ENCODE data around the gene PDGFRB.

PDGFRB gene

DNA sequence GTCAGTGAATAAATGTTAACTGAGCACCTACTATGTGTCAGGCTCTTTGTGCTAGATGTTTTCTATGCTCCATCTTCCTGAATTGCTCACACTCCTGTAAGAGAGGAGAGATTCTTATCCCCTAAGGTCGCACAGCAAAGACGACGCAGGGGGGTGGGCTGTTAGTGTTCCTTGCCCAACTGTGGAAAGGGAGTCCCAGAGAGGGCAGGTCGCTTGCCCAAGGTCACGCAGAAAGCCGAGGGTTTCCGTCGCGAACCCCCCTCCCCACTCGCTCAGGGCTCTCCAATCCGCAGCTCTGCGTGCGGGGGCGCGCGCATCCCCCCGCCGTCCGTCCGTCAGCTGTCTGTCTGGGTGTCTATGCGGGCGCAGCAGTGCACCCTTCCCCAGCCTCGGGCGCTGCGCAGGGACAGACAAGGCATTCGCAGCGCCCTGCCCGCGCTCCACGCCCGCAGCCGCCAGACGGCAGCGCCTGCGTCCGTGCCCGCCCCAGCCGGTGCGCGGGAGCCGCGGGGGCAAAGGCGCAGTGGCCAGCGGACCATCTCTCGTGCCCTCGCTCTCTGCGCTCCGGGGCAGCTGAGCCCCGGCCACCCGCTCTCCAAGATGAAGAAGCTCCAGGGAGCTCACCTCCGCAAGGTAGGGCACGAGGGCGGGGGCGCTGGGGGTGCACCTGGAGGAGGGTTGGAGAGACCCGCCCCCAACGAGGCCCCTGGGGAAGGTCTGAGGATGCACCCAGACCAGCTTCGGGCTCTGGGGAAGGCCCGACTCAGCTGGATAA is 34.3 kb upstream of the PDGFRB start, which contains the start of gene SLC6A7:
SLC6A7 (plus strand) TSS at position 335 of the 775 bp plus-strand sequence; CDS start at position 601, 266 bp downstream.
- Histone ChIP-seq H3K27me3 (ENCODE audit: control insufficient read depth, insufficient read depth, low read length) (peaks cover 9% of the 10 kb centered on the region), H3K4me1 (ENCODE audit: control insufficient read depth, insufficient read depth, low read length) (no peaks in the 10 kb centered on the region), H3K4me3 (ENCODE audit: low read length) (no peak within 1 kb of the TSS), H3K36me3 (ENCODE audit: control insufficient read depth, insufficient read depth, low read length) (no peaks in the 10 kb centered on the region), H3K9ac (ENCODE audit: low read length) (no peak within 1 kb of the TSS), H3K27ac (ENCODE audit: low read depth, low read length) (no peak within 1 kb of the TSS)

DNA sequence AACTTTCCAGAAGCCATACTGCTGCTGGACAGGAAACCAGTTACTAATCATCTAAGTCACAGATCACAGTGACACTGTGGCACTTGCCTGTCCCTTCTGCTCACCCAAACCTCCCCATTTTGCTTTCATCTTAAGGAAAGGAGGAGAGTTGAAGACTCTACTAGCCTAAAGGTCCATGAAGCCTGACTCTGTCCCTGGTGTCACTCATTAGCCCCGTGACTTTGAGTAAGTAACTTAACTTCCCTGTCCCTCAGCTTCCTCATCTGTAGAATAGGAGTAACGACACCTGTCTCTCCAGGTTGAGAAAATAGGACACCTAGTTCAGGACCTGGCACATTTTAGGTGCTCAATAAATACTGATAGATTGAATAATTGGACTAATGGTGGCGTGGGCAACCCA is 33.7 kb upstream of the PDGFRB start:
- Histone ChIP-seq H3K4me1 (ENCODE audit: control insufficient read depth, insufficient read depth, low read length) (no peaks in the 10 kb centered on the region), H3K27ac (ENCODE audit: low read depth, low read length) (no peak overlapping the region), H3K27me3 (ENCODE audit: control insufficient read depth, insufficient read depth, low read length) (peaks cover 9% of the 10 kb centered on the region), H3K4me3 (ENCODE audit: low read length) (no peak overlapping the region), H3K9ac (ENCODE audit: low read length) (no peak overlapping the region), H3K36me3 (ENCODE audit: control insufficient read depth, insufficient read depth, low read length) (no peaks in the 10 kb centered on the region)

DNA sequence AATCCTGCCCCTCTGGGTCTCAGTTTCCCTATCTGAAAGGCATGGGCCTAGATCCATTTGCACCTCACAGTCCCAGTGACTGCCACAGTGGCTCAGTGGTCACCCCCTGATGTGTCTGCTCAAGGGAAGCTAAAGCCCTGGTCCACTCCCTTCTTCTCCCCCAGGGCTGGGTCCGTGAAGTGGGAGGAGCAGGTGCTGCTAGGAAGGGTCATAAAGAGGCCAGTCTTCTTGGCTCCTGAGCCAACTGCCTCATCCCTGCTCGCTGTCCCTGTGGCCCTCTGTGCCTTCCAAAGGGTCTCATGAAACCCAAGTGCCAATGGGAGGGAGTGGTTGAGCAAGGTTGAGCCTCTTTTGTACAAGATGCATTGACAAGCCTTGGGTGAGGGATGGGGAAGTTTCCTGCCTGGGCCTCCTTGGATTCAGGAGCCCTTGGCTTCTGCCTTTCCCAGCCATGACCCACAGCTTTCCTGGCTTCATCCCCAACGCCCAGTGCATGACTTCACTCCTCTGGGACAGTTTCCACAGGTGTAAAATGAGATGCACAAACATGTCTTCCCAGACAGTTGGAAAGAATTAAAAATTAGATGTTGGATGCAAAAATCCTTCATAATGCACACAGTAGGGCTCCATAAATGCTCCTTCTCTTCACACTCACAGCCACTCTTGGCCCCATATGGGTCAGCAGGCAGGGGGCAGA is 32.6 kb upstream of the PDGFRB start:
- Histone ChIP-seq H3K27me3 (ENCODE audit: control insufficient read depth, insufficient read depth, low read length) (peaks cover 9% of the 10 kb centered on the region), H3K36me3 (ENCODE audit: control insufficient read depth, insufficient read depth, low read length) (no peaks in the 10 kb centered on the region), H3K4me1 (ENCODE audit: control insufficient read depth, insufficient read depth, low read length) (no peaks in the 10 kb centered on the region), H3K4me3 (ENCODE audit: low read length) (no peak overlapping the region), H3K27ac (ENCODE audit: low read depth, low read length) (no peak overlapping the region), H3K9ac (ENCODE audit: low read length) (no peak overlapping the region)

DNA sequence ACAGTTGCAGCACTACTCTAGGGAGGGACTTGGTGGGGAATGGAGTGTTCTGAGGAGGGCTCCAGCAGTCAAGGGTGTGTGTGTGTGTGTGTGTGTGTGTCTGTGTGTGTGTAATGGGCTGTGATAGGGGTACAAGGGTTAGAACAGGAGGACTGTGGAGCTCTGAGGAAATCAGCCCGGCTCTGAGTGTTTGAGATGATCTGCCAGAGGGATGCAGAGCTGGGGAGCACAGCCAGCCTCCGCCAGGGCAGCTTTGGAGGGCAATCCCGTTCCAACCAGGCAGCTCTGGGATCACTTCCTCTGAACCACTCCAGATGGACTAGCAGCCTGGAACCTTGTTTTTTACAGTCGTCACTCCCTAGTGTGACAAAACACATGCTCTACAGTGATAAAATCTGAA is 31.3 kb upstream of the PDGFRB start:
- peaks cover 9% of the 10 kb centered on the region for H3K27me3 ChIP-seq (ENCODE audit: control insufficient read depth, insufficient read depth, low read length)
- no peaks in the 10 kb centered on the region for H3K36me3 ChIP-seq (ENCODE audit: control insufficient read depth, insufficient read depth, low read length)
- H3K4me3 ChIP-seq (ENCODE audit: low read length), result no peak overlapping the region
- no peak overlapping the region for H3K9ac ChIP-seq (ENCODE audit: low read length)
- no peak overlapping the region for H3K27ac ChIP-seq (ENCODE audit: low read depth, low read length)
- H3K4me1 ChIP-seq (ENCODE audit: control insufficient read depth, insufficient read depth, low read length), result no peaks in the 10 kb centered on the region

DNA sequence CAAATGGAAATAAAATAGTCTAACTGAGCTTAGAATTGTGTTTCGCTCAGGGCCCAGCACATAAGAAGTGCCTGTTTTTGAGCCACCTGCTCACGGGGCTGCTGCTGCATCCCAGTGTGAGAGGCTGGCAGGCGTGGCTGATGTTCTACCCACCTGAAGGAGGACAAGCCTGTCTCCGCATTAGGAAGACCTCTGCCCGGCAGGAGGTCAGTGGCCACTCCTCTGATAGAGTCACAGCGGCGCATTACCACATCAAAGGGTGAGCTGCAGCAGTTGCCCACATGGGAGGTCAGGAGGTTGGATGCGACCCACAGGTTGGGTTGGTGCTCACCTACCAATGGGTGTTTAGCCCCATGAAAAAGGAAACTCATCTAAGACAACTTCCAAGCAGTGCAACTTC is 30.5 kb upstream of the PDGFRB start:
- no peaks in the 10 kb centered on the region for H3K4me1 ChIP-seq (ENCODE audit: control insufficient read depth, insufficient read depth, low read length)
- H3K27ac ChIP-seq (ENCODE audit: low read depth, low read length), result no peak overlapping the region
- H3K36me3 ChIP-seq (ENCODE audit: control insufficient read depth, insufficient read depth, low read length), result no peaks in the 10 kb centered on the region
- no peak overlapping the region for H3K4me3 ChIP-seq (ENCODE audit: low read length)
- H3K27me3 ChIP-seq (ENCODE audit: control insufficient read depth, insufficient read depth, low read length), result peaks cover 9% of the 10 kb centered on the region
- H3K9ac ChIP-seq (ENCODE audit: low read length), result no peak overlapping the region

DNA sequence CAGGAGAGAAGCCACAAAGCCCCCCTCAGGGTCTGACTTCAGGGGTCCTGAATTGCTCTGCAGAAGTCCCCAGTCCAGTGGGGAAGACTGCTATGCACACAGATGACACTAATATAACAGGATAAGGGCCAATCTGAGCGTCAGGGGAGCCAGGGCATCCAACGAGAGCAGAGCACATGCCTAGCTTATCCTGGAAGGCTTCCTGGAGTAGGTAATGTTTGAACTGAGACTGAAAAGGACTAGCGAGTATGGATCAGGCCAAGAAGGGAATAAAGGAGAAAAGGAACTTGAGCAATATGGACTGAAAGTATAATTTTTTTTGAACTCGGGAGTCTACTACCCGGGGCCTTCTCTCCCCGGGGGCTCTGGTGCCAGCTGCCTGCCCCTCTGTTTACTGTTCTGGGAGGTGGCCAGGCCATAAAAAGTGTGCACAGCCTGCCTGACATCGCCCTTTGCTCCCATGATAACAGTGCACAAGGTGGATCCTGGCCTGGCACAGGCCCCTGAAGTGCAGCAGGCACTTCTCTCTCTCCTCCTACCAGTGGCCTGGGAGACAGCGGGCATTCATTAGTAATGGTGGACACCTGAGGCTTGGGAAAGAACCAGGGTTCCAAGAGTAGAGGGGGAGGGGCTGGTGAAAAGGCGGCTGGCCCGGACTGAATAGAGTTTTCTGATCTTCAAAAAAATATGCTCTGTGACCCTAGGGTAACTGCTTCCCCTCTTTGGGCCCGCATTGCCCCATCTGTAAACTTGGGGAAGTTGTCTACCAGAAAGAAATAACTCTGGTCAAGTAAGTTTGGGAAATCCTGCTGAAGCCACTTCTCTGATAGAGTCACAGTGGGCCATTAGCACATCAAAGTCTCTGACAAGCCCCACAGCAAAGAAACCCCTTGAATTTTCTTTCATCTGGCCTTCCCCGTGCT is 29.6 kb upstream of the PDGFRB start:
- no peak overlapping the region for H3K4me3 ChIP-seq (ENCODE audit: low read length)
- peaks cover 9% of the 10 kb centered on the region for H3K27me3 ChIP-seq (ENCODE audit: control insufficient read depth, insufficient read depth, low read length)
- H3K4me1 ChIP-seq (ENCODE audit: control insufficient read depth, insufficient read depth, low read length), result no peaks in the 10 kb centered on the region
- no peak overlapping the region for H3K27ac ChIP-seq (ENCODE audit: low read depth, low read length)
- H3K9ac ChIP-seq (ENCODE audit: low read length), result no peak overlapping the region
- H3K36me3 ChIP-seq (ENCODE audit: control insufficient read depth, insufficient read depth, low read length), result no peaks in the 10 kb centered on the region

DNA sequence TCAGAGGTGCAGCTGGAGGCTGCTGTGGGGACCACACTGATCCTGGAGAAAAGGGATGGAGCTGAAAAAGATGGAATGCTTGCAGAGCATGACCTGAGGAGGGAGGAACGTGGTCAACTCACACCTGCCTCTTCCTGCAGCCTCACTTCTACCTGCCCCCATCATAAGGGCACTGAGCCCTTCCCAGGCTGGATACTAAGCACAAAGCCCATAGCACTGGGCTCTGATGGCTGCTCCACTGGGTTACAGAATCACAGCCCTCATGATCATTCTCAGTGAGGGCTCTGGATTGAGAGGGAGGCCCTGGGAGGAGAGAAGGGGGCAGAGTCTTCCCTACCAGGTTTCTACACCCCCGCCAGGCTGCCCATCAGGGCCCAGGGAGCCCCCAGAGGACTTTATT is 28.4 kb upstream of the PDGFRB start:
- Histone ChIP-seq H3K27ac (ENCODE audit: low read depth, low read length) (no peak overlapping the region), H3K4me3 (ENCODE audit: low read length) (no peak overlapping the region), H3K4me1 (ENCODE audit: control insufficient read depth, insufficient read depth, low read length) (no peaks in the 10 kb centered on the region), H3K27me3 (ENCODE audit: control insufficient read depth, insufficient read depth, low read length) (no peaks in the 10 kb centered on the region), H3K9ac (ENCODE audit: low read length) (no peak overlapping the region), H3K36me3 (ENCODE audit: control insufficient read depth, insufficient read depth, low read length) (no peaks in the 10 kb centered on the region)

DNA sequence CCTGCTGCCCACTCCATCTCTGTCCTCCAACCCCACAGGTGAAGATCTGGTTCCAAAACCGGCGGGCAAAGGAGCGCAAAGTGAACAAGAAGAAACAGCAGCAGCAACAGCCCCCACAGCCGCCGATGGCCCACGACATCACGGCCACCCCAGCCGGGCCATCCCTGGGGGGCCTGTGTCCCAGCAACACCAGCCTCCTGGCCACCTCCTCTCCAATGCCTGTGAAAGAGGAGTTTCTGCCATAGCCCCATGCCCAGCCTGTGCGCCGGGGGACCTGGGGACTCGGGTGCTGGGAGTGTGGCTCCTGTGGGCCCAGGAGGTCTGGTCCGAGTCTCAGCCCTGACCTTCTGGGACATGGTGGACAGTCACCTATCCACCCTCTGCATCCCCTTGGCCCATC is 27.8 kb upstream of the PDGFRB start:
- Histone ChIP-seq H3K36me3 (ENCODE audit: control insufficient read depth, insufficient read depth, low read length) (no peaks in the 10 kb centered on the region), H3K4me3 (ENCODE audit: low read length) (no peak overlapping the region), H3K4me1 (ENCODE audit: control insufficient read depth, insufficient read depth, low read length) (no peaks in the 10 kb centered on the region), H3K9ac (ENCODE audit: low read length) (no peak overlapping the region), H3K27ac (ENCODE audit: low read depth, low read length) (no peak overlapping the region), H3K27me3 (ENCODE audit: control insufficient read depth, insufficient read depth, low read length) (no peaks in the 10 kb centered on the region)

DNA sequence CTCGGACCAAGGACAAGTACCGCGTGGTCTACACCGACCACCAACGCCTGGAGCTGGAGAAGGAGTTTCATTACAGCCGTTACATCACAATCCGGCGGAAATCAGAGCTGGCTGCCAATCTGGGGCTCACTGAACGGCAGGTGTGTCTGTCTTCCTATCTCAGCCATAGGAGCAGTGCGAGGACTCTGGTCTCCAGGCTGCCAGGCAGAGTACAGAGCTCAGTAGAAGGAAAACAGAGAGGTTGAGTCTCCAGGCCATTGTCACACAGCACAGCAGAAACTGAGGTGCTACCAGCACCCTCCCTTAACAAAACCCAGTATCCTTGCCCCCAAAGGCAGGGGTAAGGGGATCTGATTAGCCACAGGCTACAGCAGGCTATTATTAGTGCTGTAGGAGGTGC is 27.1 kb upstream of the PDGFRB start:
- Histone ChIP-seq H3K4me3 (ENCODE audit: low read length) (no peak overlapping the region), H3K27me3 (ENCODE audit: control insufficient read depth, insufficient read depth, low read length) (no peaks in the 10 kb centered on the region), H3K4me1 (ENCODE audit: control insufficient read depth, insufficient read depth, low read length) (no peaks in the 10 kb centered on the region), H3K9ac (ENCODE audit: low read length) (no peak overlapping the region), H3K27ac (ENCODE audit: low read depth, low read length) (no peak overlapping the region), H3K36me3 (ENCODE audit: control insufficient read depth, insufficient read depth, low read length) (no peaks in the 10 kb centered on the region)

DNA sequence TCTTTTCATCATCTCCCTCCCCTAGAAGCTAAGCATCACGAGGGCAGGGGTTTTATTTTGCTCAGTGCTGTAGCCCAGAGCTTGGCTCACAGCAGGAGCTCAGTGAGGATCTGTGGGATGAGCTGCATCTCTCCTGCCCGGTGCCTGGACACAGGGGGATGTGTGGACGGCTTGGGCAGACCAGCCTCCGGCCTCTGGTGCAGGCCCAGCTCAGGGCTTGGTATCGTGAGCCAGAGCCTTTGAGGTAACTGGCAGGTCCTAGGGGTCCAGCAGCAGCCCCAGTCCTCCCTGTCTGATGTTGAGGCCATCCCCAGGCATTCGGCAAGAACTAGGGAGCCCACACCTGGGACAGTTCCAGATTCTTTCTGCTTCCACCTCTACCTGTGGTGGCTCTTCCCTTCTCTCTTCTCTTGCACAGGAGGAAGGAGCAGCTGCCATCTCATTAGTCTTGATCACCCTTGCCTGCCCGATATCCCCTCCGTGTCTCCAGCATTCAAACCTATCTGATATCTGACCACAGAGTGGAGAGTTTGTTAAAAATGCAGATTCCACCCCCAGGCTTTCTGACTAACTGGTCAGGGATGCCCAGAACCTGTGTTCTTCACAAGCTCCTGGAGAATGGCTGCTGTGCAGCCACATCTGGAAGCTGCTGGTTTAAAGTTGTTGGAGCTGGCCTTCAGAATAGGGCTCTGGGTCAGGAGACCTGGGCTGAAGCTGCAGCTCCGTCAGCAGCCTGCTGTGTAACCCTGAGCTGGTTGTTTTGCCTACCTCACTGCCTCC is 26.3 kb upstream of the PDGFRB start:
- no peaks in the 10 kb centered on the region for H3K4me1 ChIP-seq (ENCODE audit: control insufficient read depth, insufficient read depth, low read length)
- no peak overlapping the region for H3K9ac ChIP-seq (ENCODE audit: low read length)
- H3K27ac ChIP-seq (ENCODE audit: low read depth, low read length), result no peak overlapping the region
- H3K27me3 ChIP-seq (ENCODE audit: control insufficient read depth, insufficient read depth, low read length), result no peaks in the 10 kb centered on the region
- H3K4me3 ChIP-seq (ENCODE audit: low read length), result no peak overlapping the region
- H3K36me3 ChIP-seq (ENCODE audit: control insufficient read depth, insufficient read depth, low read length), result no peaks in the 10 kb centered on the region

DNA sequence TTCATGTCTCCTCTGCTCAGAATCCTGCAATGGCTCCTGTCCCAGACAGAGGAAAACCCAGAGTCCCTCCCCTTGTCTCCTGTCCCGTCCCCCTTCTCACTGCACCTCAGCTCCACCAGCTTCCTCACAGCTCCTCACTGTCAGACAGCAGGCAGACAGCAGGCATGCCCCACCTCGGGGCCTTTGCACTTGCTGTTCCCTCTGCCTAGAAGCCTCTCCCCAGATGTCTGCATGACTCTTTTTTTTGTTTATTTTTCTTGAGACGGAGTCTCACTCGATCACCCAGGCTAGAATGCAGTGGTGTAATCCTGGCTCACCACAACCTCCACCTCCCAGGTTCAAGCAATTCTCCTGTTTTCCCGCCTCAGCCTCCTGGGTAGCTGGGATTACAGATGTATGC is 25.4 kb upstream of the PDGFRB start:
- Histone ChIP-seq H3K36me3 (ENCODE audit: control insufficient read depth, insufficient read depth, low read length) (no peaks in the 10 kb centered on the region), H3K4me3 (ENCODE audit: low read length) (no peak overlapping the region), H3K4me1 (ENCODE audit: control insufficient read depth, insufficient read depth, low read length) (no peaks in the 10 kb centered on the region), H3K27me3 (ENCODE audit: control insufficient read depth, insufficient read depth, low read length) (no peaks in the 10 kb centered on the region), H3K9ac (ENCODE audit: low read length) (no peak overlapping the region), H3K27ac (ENCODE audit: low read depth, low read length) (no peak overlapping the region)
